ENCODE measurements around the gene CHRDL2.
"Not testable (repeated sequence)": the region's sequence is repeated elsewhere in the genome, so short reads cannot be mapped to it uniquely, and the experiment has no call there.

CHRDL2 gene

DNA sequence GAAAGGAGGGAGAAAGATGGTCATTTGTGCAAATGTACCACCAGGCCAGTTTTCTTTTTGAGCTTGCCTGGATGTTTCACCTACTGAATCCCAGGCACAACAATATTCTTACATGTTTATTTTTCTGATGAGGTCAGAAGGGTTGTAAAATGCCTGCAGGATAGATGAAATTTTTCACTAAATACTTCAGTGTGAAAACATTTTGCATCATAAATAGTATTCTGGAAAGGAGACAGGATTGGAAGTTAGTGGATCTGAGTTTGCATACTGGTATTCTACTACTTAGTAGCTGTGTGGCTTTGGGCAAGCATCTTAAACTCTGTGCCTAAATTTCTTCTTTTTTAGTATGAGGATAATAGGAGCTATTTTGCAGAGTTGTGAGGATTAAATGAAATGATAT is 42.2 kb upstream of the CHRDL2 start:
- H3K27ac ChIP-seq, result no peak overlapping the region
- no peak for TF ChIP-seq CTCF (conservative IDR thresholded peaks at IDR 0.05)

DNA sequence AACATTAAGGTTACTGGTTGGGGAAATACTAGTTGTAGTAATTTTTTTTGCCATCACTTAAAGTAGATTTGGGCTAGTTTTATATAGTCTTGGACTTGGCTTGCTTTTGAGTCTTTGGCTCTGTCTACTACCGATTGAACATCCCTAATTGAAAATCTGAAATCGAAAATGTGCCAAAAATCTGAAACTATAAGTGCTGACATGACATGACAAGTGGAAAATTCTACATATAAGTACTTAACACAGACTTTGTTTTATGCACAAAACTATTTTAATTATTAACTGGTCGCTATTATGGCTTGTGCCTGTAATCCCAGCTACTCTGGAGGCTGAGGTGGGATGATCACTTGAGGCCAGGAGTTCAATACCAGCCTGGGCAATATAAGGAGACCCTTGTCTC is 39.9 kb upstream of the CHRDL2 start:
- no peak for TF ChIP-seq CTCF (conservative IDR thresholded peaks at IDR 0.05)
- H3K27ac ChIP-seq, result no peak overlapping the region

GRCh38 chr11:74770456-74770855 is 39.2 kb upstream of the CHRDL2 start:
- no peak overlapping the region for H3K27ac ChIP-seq
- no peak for TF ChIP-seq CTCF (conservative IDR thresholded peaks at IDR 0.05)

DNA sequence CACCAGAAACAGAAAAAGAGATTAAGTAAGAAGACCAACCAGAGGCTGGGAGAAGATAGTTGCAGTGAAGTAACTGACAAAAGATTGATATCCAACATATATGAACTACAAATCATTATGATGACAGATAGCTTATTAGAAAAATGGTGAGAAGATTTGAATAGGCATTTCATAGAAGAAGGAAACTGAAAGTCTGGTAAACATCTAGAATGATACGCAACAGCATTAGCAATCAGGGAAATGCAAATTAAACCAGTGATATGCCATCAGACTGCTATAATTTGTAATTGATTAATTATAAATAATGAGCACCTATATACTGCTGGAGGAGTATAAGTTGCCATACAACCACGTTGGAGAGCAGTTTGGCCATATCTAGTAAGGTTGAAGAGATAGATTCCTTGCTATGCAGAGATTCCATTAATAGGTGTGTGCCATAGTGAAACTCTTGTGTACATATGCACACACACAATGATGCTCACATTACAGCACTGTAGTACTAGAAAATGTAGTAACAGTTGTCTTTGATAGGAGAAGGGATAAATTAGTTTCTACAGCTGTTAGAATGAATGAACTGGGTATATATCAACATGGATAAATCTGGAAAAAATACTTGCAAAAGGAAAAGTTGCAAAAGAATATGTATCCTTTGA is 38.0 kb upstream of the CHRDL2 start:
- H3K27ac ChIP-seq, result no peak overlapping the region
- TF ChIP-seq CTCF (conservative IDR thresholded peaks at IDR 0.05), result no peak

GRCh38 chr11:74768172-74768651 is 37.0 kb upstream of the CHRDL2 start:
- not testable (repeated sequence) for H3K27ac ChIP-seq

GRCh38 chr11:74766905-74767304 is 35.7 kb upstream of the CHRDL2 start:
- no peak for TF ChIP-seq CTCF (conservative IDR thresholded peaks at IDR 0.05)
- H3K27ac ChIP-seq, result no peak overlapping the region

DNA sequence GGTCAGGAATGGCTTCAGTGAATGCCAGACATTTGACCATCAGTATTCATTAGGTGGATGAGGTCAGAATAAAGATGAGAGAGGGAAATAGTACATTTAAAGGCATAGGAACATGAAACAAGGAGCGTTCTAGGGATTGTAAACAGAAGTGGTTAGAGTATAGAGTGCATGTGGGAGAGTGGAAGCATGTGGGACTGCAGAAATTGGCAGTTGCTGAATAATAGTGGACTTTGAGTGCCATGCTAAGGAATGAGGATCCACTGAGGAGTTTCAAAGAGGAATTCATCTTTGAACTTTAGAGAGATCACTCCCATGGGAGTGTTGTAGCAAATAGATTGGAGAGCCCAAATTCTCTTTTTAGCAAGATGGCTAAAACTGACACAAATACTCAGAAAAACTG is 25.3 kb upstream of the CHRDL2 start:
- no peak for TF ChIP-seq CTCF (conservative IDR thresholded peaks at IDR 0.05)
- no peak overlapping the region for H3K27ac ChIP-seq

DNA sequence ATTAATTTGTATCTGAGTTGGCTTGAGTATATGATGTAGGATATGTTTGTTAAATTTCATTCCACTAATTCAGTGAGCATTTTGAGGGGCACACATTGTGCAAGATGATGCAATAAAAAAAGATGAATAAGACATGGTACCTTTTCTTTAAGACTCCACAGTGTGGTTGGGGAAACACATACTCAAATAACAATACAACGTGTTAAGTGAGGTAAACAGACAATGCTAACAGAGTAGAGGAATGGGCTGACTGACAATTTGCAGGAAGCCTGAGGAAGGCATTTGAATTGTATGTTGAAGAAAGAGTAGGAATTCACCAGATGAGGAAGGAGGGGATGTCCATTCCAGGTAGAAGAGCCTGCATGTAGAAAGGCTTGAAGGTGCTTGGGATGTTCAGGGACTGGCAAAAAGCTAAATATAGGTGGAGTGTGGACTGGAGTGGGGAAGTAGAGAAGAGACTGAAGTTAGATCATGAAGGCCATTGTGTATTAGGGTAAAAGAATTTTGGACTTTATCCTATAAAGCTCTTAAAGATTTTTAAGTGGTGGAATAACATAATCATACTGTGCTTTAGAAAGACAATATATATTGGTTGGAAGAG is 24.3 kb upstream of the CHRDL2 start:
- TF ChIP-seq CTCF (conservative IDR thresholded peaks at IDR 0.05), result no peak
- no peak overlapping the region for H3K27ac ChIP-seq
